ENCODE results near the gene ISCA1. TPM values are rescaled to one million over a fixed set of nuclear protein-coding genes. Genes with fewer than 3 reads are reported as not detected.
"Not testable (repeated sequence)": the region's sequence is repeated elsewhere in the genome, so short reads cannot be mapped to it uniquely, and the experiment has no call there.

Gene ISCA1
- total RNA-seq, 4 donors from 2014 or later: 43.3 to 81.2 (median 57.6) TPM

DNA sequence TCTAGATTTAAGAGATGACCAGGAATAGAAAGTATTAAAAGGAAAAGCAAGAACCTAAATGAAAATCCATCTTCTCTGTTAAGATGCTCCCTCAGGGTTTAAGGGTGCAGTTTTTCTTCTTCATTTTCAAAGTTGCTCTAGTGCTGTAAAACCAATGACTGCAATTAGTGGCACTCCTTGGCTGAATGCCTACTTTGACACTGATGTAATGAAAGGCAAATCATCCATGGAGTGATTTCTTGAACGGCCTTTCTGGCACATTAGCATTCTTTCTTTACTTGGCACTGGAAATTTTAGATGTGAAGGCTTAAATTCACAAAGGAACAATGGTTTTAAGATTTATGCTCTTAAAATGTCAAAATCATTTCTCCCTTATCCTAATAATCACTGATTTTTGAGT is 19.3 kb upstream of the ISCA1 start:
- H3K9me3 ChIP-seq: no peaks in the 10 kb centered on the region
- H3K27me3 ChIP-seq: no peaks in the 10 kb centered on the region
- H3K4me1 ChIP-seq: no peaks in the 10 kb centered on the region
- H3K27ac ChIP-seq: no peak overlapping the region
- TF ChIP-seq, protein P1, sequence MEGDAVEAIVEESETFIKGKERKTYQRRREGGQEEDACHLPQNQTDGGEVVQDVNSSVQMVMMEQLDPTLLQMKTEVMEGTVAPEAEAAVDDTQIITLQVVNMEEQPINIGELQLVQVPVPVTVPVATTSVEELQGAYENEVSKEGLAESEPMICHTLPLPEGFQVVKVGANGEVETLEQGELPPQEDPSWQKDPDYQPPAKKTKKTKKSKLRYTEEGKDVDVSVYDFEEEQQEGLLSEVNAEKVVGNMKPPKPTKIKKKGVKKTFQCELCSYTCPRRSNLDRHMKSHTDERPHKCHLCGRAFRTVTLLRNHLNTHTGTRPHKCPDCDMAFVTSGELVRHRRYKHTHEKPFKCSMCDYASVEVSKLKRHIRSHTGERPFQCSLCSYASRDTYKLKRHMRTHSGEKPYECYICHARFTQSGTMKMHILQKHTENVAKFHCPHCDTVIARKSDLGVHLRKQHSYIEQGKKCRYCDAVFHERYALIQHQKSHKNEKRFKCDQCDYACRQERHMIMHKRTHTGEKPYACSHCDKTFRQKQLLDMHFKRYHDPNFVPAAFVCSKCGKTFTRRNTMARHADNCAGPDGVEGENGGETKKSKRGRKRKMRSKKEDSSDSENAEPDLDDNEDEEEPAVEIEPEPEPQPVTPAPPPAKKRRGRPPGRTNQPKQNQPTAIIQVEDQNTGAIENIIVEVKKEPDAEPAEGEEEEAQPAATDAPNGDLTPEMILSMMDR (IDR thresholded peaks at IDR 0.05): no peak
- TF ChIP-seq POLR2A (IDR thresholded peaks at IDR 0.05) (no peak), POLR2AphosphoS5 (IDR thresholded peaks at IDR 0.05) (no peak), EP300 (IDR thresholded peaks at IDR 0.05) (no peak)
- 67 to 100% methylated on average over 1 of the region's 1 CpG for WGBS, 2 donors (ENCODE audit: low coverage in 1 of 2)
- no peak for ATAC-seq
- H3K4me3 ChIP-seq: no peak overlapping the region
- peaks cover 14 to 100% of the 10 kb centered on the region in 2 donors for H3K36me3 ChIP-seq

DNA sequence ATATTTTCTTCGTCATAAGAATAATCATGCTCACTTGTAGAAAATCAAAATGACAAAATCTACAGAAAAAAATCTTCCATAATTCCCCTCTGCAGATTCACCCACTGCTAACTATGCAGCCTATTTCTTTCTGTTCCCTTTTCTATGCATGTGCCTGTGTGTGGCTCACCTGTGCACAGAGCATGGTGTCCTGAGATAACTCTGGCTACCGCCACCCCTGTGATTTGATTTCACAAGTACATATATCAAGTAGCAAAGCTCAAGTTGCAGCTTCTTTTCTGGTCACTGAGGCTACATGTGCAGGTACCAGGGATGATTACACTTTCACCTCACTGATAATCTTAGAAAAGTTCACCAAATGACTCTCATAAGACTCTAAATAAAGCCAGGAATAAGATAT is 18.4 kb upstream of the ISCA1 start:
- no peaks in the 10 kb centered on the region for H3K9me3 ChIP-seq
- H3K4me3 ChIP-seq: no peak overlapping the region
- no peak for ATAC-seq
- 96 to 100% methylated on average over 1 to 2 of the region's 2 CpGs for WGBS, 2 donors (ENCODE audit: low coverage in 1 of 2)
- H3K27ac ChIP-seq: no peak overlapping the region
- H3K27me3 ChIP-seq: no peaks in the 10 kb centered on the region
- TF ChIP-seq, protein P1 (IDR thresholded peaks at IDR 0.05): no peak
- TF ChIP-seq POLR2AphosphoS5 (IDR thresholded peaks at IDR 0.05) (no peak), EP300 (IDR thresholded peaks at IDR 0.05) (no peak), POLR2A (IDR thresholded peaks at IDR 0.05) (no peak)
- peaks cover 11 to 100% of the 10 kb centered on the region in 2 donors for H3K36me3 ChIP-seq
- H3K4me1 ChIP-seq: no peaks in the 10 kb centered on the region

DNA sequence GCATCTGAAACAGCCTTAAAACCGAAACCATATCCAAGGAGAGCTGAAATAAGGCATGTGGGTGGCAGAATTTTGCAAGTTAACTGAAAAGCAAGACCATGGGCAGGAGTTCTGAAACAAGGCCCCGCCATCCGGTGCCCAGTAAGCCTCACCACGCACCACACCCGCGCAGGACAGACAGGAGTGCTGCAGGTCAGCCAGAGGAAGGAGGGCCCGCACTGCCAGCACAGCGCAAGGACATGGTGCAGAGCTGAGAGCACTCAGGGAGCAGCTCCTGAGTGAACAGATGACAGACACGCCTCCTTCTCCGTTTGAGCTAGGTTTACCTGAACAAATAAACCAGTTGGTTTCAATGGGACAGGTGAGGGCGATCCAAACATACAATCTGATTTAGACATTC is 16.5 kb upstream of the ISCA1 start:
- Histone ChIP-seq H3K27me3 (no peaks in the 10 kb centered on the region), H3K9me3 (no peaks in the 10 kb centered on the region), H3K36me3 (peaks cover 11 to 84% of the 10 kb centered on the region in 2 donors), H3K4me1 (no peaks in the 10 kb centered on the region), H3K27ac (no peak overlapping the region), H3K4me3 (no peak overlapping the region)
- ATAC-seq: no peak
- TF ChIP-seq, protein P1 (IDR thresholded peaks at IDR 0.05): no peak
- TF ChIP-seq EP300 (IDR thresholded peaks at IDR 0.05) (no peak), POLR2A (IDR thresholded peaks at IDR 0.05) (no peak), POLR2AphosphoS5 (IDR thresholded peaks at IDR 0.05) (no peak)
- 86 to 95% methylated on average over 5 to 11 of the region's 11 CpGs for WGBS, 2 donors (ENCODE audit: low coverage in 1 of 2)

DNA sequence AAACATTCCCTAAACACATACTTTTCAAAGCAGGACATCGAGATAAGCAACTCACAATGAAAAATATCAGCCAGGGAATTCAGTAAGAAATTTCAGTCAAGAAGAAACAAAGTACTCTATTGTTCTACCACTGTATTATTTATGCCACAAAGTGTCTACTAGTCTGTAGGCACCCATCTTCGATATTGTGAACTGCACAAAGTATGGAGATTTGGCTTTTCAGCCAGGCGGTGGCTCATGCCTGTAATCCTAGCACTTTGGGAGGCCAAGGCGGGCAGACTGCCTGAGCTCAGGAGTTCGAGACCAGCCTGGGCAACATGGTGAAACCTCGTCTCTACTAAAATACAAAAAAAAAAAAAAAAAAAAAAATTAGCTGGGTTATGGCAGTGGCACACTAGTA is 8.0 kb upstream of the ISCA1 start:
- 92 to 94% methylated on average over 3 to 4 of the region's 6 CpGs for WGBS, 2 donors (ENCODE audit: low coverage in 1 of 2)
- H3K36me3 ChIP-seq: peaks cover 0 to 35% of the 10 kb centered on the region in 2 donors
- H3K9me3 ChIP-seq, H3K27me3 ChIP-seq, H3K27ac ChIP-seq, ATAC-seq, H3K4me1 ChIP-seq, H3K4me3 ChIP-seq: not testable (repeated sequence)

DNA sequence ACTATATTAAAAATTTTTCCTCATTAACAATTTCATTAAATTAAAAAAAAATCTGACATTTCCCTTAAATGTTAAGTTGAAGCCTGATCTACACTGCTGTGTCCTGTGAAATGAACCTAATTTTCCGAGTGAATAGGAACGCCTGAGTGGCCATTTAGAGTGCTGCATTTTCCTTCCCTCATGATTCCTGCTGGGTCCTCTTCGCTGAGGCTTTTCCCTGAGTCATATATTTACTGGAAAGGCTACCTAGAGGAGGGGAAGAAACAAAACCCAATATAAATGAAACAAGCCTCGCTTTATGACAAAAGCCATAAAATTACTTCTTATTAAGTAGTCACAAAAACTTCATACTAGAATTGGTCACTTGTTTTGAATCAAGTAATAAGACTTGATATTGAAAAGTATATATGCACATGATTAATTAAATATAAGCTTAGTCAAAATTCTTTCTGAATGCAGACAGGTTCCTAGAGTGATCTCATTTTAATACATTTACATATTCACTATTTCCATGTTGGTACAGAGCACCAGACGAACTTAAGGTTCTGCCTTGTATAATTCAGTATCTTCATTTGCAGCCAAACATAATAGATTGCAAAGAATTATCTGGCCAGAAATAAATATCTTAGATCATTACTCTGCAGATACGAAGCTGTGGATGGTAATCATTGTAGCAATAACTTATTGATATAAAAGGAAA is 6.3 kb upstream of the ISCA1 start:
- Histone ChIP-seq H3K4me1 (no peaks in the 10 kb centered on the region), H3K4me3 (no peak overlapping the region), H3K27me3 (no peaks in the 10 kb centered on the region), H3K27ac (no peak overlapping the region), H3K9me3 (no peaks in the 10 kb centered on the region), H3K36me3 (peaks cover 0 to 31% of the 10 kb centered on the region in 2 donors)
- TF ChIP-seq, protein P1 (IDR thresholded peaks at IDR 0.05): no peak
- TF ChIP-seq POLR2AphosphoS5 (IDR thresholded peaks at IDR 0.05): no peak
- 82 to 89% methylated on average over 6 of the region's 6 CpGs for WGBS, 2 donors (ENCODE audit: low coverage in 1 of 2)
- no peak for ATAC-seq
